Erythroblast (primary cell): Measurements from ENCODE around the gene C12orf54.

Source experiments
- DNase-seq, 2 experiments: peaks; one replicate each; lab custom pipeline; 2025; lab: John Stamatoyannopoulos, UW
- GATA1 ChIP-seq: IDR thresholded peaks from 2 replicates; pipeline ENCODE4 v1.6.1; 2011; ENCODE audit warnings: low read depth, mild to moderate bottlenecking, control low read depth, low read length, moderate library complexity
- POLR2A ChIP-seq: IDR thresholded peaks from 2 replicates; pipeline ENCODE4 v1.6.1; 2011; ENCODE audit warnings: mild to moderate bottlenecking, low read length

The C12orf54 gene

GRCh38 chr12:48545833-48546469 is 63.7 kb downstream of the C12orf54 start:
- no peak for TF ChIP-seq POLR2A
- no peak for TF ChIP-seq GATA1
- no peak for DNase-seq
